ENCODE measurements around the gene MAP2K5.

DNA sequence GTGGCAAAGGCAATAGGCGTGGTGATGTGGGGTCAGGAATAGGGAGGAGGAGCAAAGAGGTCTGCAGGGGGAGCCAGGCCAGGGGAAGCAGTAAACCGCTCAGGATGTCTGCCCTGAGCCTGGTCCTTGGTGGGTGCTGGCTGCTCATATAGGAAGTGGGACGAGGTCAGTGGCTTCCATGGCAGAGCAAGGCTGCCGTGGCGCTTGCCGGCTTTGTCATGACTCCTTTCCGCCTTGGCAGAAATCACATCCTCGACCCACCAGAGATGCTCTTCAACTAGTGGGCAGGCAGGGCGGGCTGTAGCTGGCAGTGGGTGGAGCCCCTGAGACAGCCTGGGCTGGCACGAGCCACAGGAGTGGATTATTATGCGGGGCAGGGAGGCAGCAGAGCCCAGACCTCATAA lies 269.7 kb downstream of the MAP2K5 start:
- TF ChIP-seq CTCF (IDR thresholded peaks at IDR 0.05) (no peak), POLR2A (IDR thresholded peaks at IDR 0.05) (no peak)
